ACC112 (cell line): ENCODE measurements around the gene UACA.

Experiments used
- H2AFZ ChIP-seq: fragments of 200-600 bp; sonication (generic); one replicate; pipeline ENCODE4 v1.6.0; 2017; ENCODE audit warnings: antibody characterized with exemption, low read length; ENCODE audit not compliant: unreplicated experiment
- H3K27ac ChIP-seq: fragments of 200-600 bp; sonication (generic); 2 replicates; pipeline ENCODE4 v1.5.1; 2014; ENCODE audit warnings: low read depth, mild to moderate bottlenecking, antibody characterized with exemption, low read length, moderate library complexity
- H3K27me3 ChIP-seq: fragments of 200-600 bp; sonication (generic); 2 replicates; pipeline ENCODE4 v1.6.1; 2014; ENCODE audit warnings: mild to moderate bottlenecking, antibody characterized with exemption, low read length, moderate library complexity, mixed read lengths; ENCODE audit not compliant: insufficient read depth
- H3K36me3 ChIP-seq: fragments of 200-600 bp; sonication (generic); 2 replicates; pipeline ENCODE4 v1.6.1; 2016; ENCODE audit warnings: mild to moderate bottlenecking, antibody characterized with exemption, low read length, moderate library complexity, mixed read lengths; ENCODE audit not compliant: insufficient read depth
- H3K4me1 ChIP-seq: fragments of 200-600 bp; sonication (generic); one replicate; pipeline ENCODE4 v1.6.1; 2016; ENCODE audit warnings: low read length, mixed read lengths; ENCODE audit not compliant: insufficient read depth, unreplicated experiment, control insufficient read depth
- H3K4me3 ChIP-seq: fragments of 200-600 bp; sonication (generic); 2 replicates; pipeline ENCODE4 v1.5.1; 2014; ENCODE audit warnings: mild to moderate bottlenecking, low read depth, low read length
- H3K79me2 ChIP-seq: fragments of 200-600 bp; sonication (generic); one replicate; pipeline ENCODE4 v1.6.0; 2016; ENCODE audit warnings: low read length; ENCODE audit not compliant: control insufficient read depth, unreplicated experiment, insufficient read depth

The UACA gene

GRCh38 chr15:70796516-70797310 is 33.4 kb upstream of the UACA start:
- Histone ChIP-seq H2AFZ (no peak overlapping the region), H3K79me2 (peaks cover 10% of the 10 kb centered on the region), H3K4me3 (no peak overlapping the region), H3K36me3 (no peaks in the 10 kb centered on the region), H3K27me3 (no peaks in the 10 kb centered on the region), H3K27ac (peak overlapping the region; percentile 98), H3K4me1 (peaks cover 75% of the 10 kb centered on the region)

DNA sequence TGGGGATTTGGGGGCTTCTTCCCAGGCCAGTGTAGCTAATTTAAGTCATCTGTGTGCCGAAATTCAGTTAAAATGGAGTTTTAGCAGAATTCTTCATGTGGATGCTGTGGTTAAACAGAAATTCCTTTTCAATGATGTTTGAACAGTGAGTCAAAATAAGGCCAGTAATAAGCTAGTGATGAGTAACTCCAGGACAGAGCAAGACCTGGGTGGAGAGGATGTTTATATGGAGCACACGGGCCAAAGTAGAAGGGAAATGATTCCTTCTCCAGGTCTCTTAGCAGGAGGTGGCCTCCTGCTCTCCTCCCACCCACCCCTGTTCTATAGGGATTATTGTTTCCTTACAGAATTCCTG is 31.9 kb upstream of the UACA start:
- peaks cover 10% of the 10 kb centered on the region for H3K79me2 ChIP-seq
- H3K4me1 ChIP-seq, result peaks cover 70% of the 10 kb centered on the region
- no peaks in the 10 kb centered on the region for H3K27me3 ChIP-seq
- no peaks in the 10 kb centered on the region for H3K36me3 ChIP-seq
- H2AFZ ChIP-seq, result peak overlapping the region; percentile 67
- peak overlapping the region; percentile 98 for H3K27ac ChIP-seq
- H3K4me3 ChIP-seq, result peak overlapping the region; percentile 61

DNA sequence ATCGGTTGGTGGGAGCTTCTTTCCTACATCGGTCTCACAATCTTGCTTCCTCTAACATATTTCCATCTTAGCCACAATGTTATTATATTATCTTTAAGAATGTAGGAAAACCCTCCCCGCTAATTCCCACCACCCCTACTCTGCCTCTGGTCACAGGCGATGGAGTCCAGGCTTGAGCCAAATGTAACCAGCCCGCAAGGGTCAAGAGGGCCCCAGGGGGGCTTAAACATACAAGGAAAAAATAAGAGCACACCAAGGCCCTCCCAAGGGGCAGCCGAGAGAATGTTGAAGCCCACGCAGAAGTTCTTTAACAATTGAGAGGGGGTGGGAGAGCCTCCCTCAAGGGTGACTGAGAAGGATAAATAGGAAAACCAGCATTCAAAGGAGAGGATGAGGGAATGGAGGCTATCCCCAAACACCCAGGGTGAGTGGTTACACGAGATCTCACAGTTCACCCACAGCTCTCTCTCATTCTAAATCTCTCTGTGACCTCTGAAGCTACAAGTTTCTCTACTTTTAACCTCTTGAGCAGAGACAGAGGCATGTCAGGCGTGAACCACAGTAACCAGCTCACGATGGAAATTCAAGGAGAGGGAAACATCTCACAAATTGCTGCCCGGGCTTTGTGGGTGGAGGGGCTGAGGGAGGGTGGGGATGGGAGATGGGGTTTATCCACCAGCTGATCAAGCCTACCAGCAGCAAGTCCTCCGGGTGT is 31.4 kb upstream of the UACA start:
- Histone ChIP-seq H2AFZ (peak overlapping the region; percentile 27), H3K36me3 (no peaks in the 10 kb centered on the region), H3K4me3 (peak overlapping the region; percentile 61), H3K79me2 (peaks cover 10% of the 10 kb centered on the region), H3K27ac (peak overlapping the region; percentile 98), H3K27me3 (no peaks in the 10 kb centered on the region), H3K4me1 (peaks cover 65% of the 10 kb centered on the region)

GRCh38 chr15:70793694-70794093 is 30.3 kb upstream of the UACA start:
- H3K4me3 ChIP-seq, result 0 out of 2 replicates have a peak overlapping the region, but pooled peaks have one; percentile 61
- no peaks in the 10 kb centered on the region for H3K36me3 ChIP-seq
- H3K79me2 ChIP-seq, result peaks cover 10% of the 10 kb centered on the region
- no peak overlapping the region for H2AFZ ChIP-seq
- peak overlapping the region; percentile 98 for H3K27ac ChIP-seq
- peaks cover 65% of the 10 kb centered on the region for H3K4me1 ChIP-seq
- H3K27me3 ChIP-seq, result no peaks in the 10 kb centered on the region

- Histone ChIP-seq H3K4me3 (peak overlapping the region; percentile 42; the same call in 1 of the 2 replicates), H3K36me3 (no peaks in the 10 kb centered on the region), H3K27me3 (no peaks in the 10 kb centered on the region), H3K4me1 (peaks cover 74% of the 10 kb centered on the region), H2AFZ (peak overlapping the region; percentile 67), H3K79me2 (peaks cover 10% of the 10 kb centered on the region), H3K27ac (peak overlapping the region; percentile 84)
These were observed 28.8 kb upstream of the UACA start for GRCh38 chr15:70792171-70792573.

DNA sequence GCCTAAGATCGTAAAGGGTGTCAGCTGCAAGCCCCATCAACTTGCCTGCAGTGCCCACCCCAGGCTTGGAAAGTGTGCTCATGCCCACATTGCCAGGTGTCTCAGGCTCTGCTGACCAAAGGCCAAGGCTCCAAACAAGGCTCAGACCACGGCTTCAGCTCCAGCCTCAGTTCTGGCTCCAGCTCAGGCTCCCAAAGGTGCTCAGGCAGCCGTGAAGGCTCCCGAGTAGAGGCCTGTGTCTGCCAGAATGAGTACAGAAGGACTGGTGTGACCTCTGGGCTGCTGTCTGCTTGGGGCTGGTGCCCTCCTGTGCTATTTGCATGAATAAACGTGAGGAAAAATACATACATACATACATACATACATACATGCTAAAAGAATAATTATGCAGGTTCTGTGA is 27.9 kb upstream of the UACA start:
- Histone ChIP-seq H3K4me3 (no peak overlapping the region), H3K4me1 (peaks cover 65% of the 10 kb centered on the region), H2AFZ (no peak overlapping the region), H3K27me3 (no peaks in the 10 kb centered on the region), H3K79me2 (peaks cover 10% of the 10 kb centered on the region), H3K36me3 (no peaks in the 10 kb centered on the region), H3K27ac (peak overlapping the region; percentile 84)

- peaks cover 10% of the 10 kb centered on the region for H3K79me2 ChIP-seq
- peak overlapping the region; percentile 69 for H3K27ac ChIP-seq
- H3K4me3 ChIP-seq, result no peak overlapping the region; the same call in 1 of the 2 replicates
- H3K27me3 ChIP-seq, result no peaks in the 10 kb centered on the region
- peaks cover 48% of the 10 kb centered on the region for H3K4me1 ChIP-seq
- H3K36me3 ChIP-seq, result no peaks in the 10 kb centered on the region
- no peak overlapping the region for H2AFZ ChIP-seq
These were observed 25.9 kb upstream of the UACA start for GRCh38 chr15:70789213-70789612.

DNA sequence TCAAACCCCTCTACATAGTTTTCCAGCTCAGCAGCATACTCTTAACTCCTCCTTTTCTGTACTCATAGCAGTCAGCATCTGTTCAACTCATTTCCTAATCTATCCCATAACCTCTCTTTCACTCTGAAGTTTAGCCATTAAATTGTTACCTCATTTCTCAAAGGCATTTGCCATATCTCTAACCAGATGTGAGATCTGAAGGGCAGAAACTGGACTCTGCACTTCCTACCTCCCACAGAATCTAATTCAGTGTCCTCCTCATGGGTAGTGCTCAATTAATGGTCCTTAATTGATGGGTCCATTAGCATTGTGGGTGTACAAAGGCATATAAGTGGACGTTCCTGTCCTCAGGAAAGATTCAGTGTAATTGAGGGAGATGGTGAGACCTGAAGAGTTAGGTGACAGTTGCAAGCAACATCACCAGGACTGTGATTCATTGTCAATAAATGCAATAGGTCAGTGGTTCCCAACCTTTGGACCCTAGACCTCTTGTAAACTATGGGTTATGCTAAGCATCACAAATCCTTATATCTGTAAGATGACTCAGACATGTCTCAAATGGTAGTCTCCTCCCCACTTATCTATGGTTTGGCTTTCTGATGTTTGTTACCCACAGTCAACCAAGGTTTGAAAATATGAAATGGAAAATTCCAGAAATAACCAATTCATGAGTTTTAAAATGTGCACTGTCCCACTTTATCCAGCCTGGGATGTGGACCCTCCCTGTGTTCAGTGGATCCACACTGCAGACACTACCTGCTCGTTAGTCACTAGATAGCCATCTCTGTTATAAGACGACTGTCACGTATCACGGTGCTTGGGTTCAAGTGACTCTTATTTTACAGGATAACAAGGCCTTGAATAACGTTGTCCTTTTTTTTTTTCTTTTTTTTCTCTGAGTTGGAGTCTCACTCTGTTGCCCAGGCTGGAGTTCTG is 25.0 kb upstream of the UACA start:
- no peaks in the 10 kb centered on the region for H3K36me3 ChIP-seq
- peaks cover 47% of the 10 kb centered on the region for H3K4me1 ChIP-seq
- H2AFZ ChIP-seq, result no peak overlapping the region
- peak overlapping the region; percentile 69 for H3K27ac ChIP-seq
- peaks cover 1% of the 10 kb centered on the region for H3K79me2 ChIP-seq
- H3K4me3 ChIP-seq, result peak overlapping the region; percentile 8; the same call in 1 of the 2 replicates
- H3K27me3 ChIP-seq, result no peaks in the 10 kb centered on the region

- no peak overlapping the region for H3K4me3 ChIP-seq
- no peaks in the 10 kb centered on the region for H3K27me3 ChIP-seq
- H2AFZ ChIP-seq, result no peak overlapping the region
- H3K4me1 ChIP-seq, result peaks cover 37% of the 10 kb centered on the region
- H3K27ac ChIP-seq, result no peak overlapping the region
- H3K79me2 ChIP-seq, result no peaks in the 10 kb centered on the region
- no peaks in the 10 kb centered on the region for H3K36me3 ChIP-seq
These were observed 23.6 kb upstream of the UACA start for GRCh38 chr15:70786996-70787395.

GRCh38 chr15:70783610-70784022 is 20.3 kb upstream of the UACA start:
- Histone ChIP-seq H3K4me1 (peaks cover 32% of the 10 kb centered on the region), H3K36me3 (no peaks in the 10 kb centered on the region), H3K79me2 (no peaks in the 10 kb centered on the region), H2AFZ (no peak overlapping the region), H3K27ac (no peak overlapping the region), H3K4me3 (no peak overlapping the region), H3K27me3 (no peaks in the 10 kb centered on the region)
